Endothelial cell of umbilical vein (primary cell): ENCODE results near the gene RAB35. TPM values are rescaled to one million over a fixed set of nuclear protein-coding genes. Genes with fewer than 3 reads are reported as not detected.

ENCODE experiments used
- BruUV-seq: library from RNA; stranded (reverse); fragments of 400-500 nt; replicated peaks from 2 replicates; lab custom pipeline; 2021; lab: Mats Ljungman, UMichigan
- CTCF ChIA-PET: fragments of 300-600, 350-600 bp; sonication (Branson Sonifier 250); formaldehyde crosslinking; loops from one replicate; lab custom pipeline; 2021; ENCODE audit warnings: antibody characterized with exemption, inconsistent platforms; lab: Charles Lee
- POLR2A ChIA-PET: fragments of 300-600, 350-600 bp; sonication (Branson Sonifier 250); formaldehyde crosslinking; loops from one replicate; lab custom pipeline; 2021; ENCODE audit warnings: antibody characterized with exemption, inconsistent platforms; lab: Charles Lee
- DNase-seq: peaks from one replicate; pipeline ENCODE4 v3.0.0-alpha.2; 2011; ENCODE audit warnings: low read depth, low spot score
- FAIRE-seq: peaks from 2 replicates; lab custom pipeline; 2011; peaks lifted over from hg19 to GRCh38; lab: Jason Lieb, UNC
- H2AFZ ChIP-seq: 2 replicates; pipeline ENCODE4 v1.6.0; 2012; ENCODE audit warnings: low read depth, low read length, control low read depth, inconsistent platforms
- H3K27ac ChIP-seq: 2 replicates; pipeline ENCODE4 v1.5.1; 2011; ENCODE audit warnings: low read depth, mild to moderate bottlenecking, control low read depth, low read length, moderate library complexity; ENCODE audit not compliant: insufficient read depth
- H3K27me3 ChIP-seq, 2 experiments: 2 replicates each; pipeline versions ENCODE4 v1.6.0 to v1.6.1; 2011; ENCODE audit warnings: low read length in 2 of 2, mixed read lengths in 1 of 2; ENCODE audit not compliant: control insufficient read depth in 2 of 2, insufficient read depth in 2 of 2
- H3K36me3 ChIP-seq, 2 experiments: 2 replicates in 1 of 2; 3 replicates in 1 of 2; pipeline ENCODE4 v1.5.1; 2011; ENCODE audit warnings: low read length in 2 of 2, mild to moderate bottlenecking in 1 of 2, moderate library complexity in 1 of 2; ENCODE audit not compliant: control insufficient read depth in 2 of 2, insufficient read depth in 2 of 2; ENCODE audit errors: extremely low read depth in 1 of 2
- H3K4me1 ChIP-seq: 3 replicates; pipeline ENCODE4 v1.5.1; 2011; ENCODE audit warnings: mild to moderate bottlenecking, low read length; ENCODE audit not compliant: control insufficient read depth, insufficient read depth; ENCODE audit errors: extremely low read depth
- H3K4me2 ChIP-seq: 2 replicates; pipeline ENCODE4 v1.6.1; 2011; ENCODE audit warnings: low read length, control low read depth, mixed read lengths; ENCODE audit not compliant: insufficient read depth
- H3K4me3 ChIP-seq, 3 experiments: fragments of 200-600 bp in 1 of 3; sonication (generic), shearing (Covaris generic) in 1 of 3; replicated peaks in 1 of 3; 2 replicates each; pipeline ENCODE4 v1.5.1; 2011 to 2016; ENCODE audit warnings: control low read depth in 3 of 3, low read length in 3 of 3, mild to moderate bottlenecking in 2 of 3, inconsistent platforms in 1 of 3, low read depth in 1 of 3, moderate library complexity in 1 of 3; ENCODE audit not compliant: insufficient read depth in 1 of 3
- H3K79me2 ChIP-seq: 2 replicates; pipeline ENCODE4 v1.6.0; 2012; ENCODE audit warnings: low read length, inconsistent platforms; ENCODE audit not compliant: control insufficient read depth, insufficient read depth
- H3K9ac ChIP-seq: replicated peaks from 2 replicates; pipeline ENCODE3; 2011; ENCODE audit warnings: low read length, control low read depth; ENCODE audit not compliant: insufficient read depth; ENCODE audit errors: extremely low read depth
- H3K9me1 ChIP-seq: replicated peaks from 3 replicates; pipeline ENCODE4 v1.6.0; 2011; ENCODE audit warnings: mild to moderate bottlenecking, low read length; ENCODE audit not compliant: control insufficient read depth, insufficient read depth; ENCODE audit errors: extremely low read depth
- H3K9me3 ChIP-seq: replicated peaks from 2 replicates; pipeline ENCODE4 v1.5.1; 2012; ENCODE audit warnings: low read length, inconsistent platforms; ENCODE audit not compliant: control insufficient read depth, insufficient read depth
- H4K20me1 ChIP-seq: replicated peaks from 2 replicates; pipeline ENCODE3; 2011; ENCODE audit warnings: mild to moderate bottlenecking, low read length; ENCODE audit not compliant: control insufficient read depth, insufficient read depth; ENCODE audit errors: extremely low read depth
- CTCF ChIP-seq, 2 donors: IDR thresholded peaks; 1 replicate in 1 of 2; 2 replicates in 1 of 2; pipeline ENCODE4 v1.5.1; 2011; ENCODE audit warnings: low read length in 2 of 2, mild to moderate bottlenecking in 2 of 2, moderate library complexity in 2 of 2, control low read depth in 1 of 2, inconsistent platforms in 1 of 2, low read depth in 1 of 2; ENCODE audit not compliant: insufficient read depth in 1 of 2; ENCODE audit errors: extremely low read depth in 1 of 2
- EZH2 ChIP-seq: IDR thresholded peaks from 2 replicates; pipeline ENCODE4 v1.6.1; 2012; ENCODE audit warnings: borderline replicate concordance, low read depth, mild to moderate bottlenecking, moderate library complexity, low read length, inconsistent platforms; ENCODE audit not compliant: severe bottlenecking
- FOS ChIP-seq: IDR thresholded peaks from 2 replicates; pipeline ENCODE4 v1.6.1; 2011; ENCODE audit warnings: mild to moderate bottlenecking, low read length, moderate library complexity, borderline replicate concordance; ENCODE audit not compliant: insufficient read depth
- GATA2 ChIP-seq: IDR thresholded peaks from 2 replicates; pipeline ENCODE4 v1.7.0; 2011; ENCODE audit warnings: low read depth, mild to moderate bottlenecking, moderate library complexity, mixed read lengths, low read length; ENCODE audit not compliant: insufficient read length, insufficient read depth
- JUN ChIP-seq: IDR thresholded peaks from 2 replicates; pipeline ENCODE4 v1.6.1; 2011; ENCODE audit warnings: borderline replicate concordance, low read depth; ENCODE audit not compliant: insufficient read length, insufficient read depth
- MAX ChIP-seq: IDR thresholded peaks from 2 replicates; pipeline ENCODE4 v1.6.1; 2011; ENCODE audit not compliant: insufficient read depth, insufficient read length
- MYC ChIP-seq: IDR thresholded peaks from one replicate; pipeline ENCODE4 v1.6.1; 2011; ENCODE audit warnings: mild to moderate bottlenecking, low read depth, low read length
- POLR2A ChIP-seq: IDR thresholded peaks from 2 replicates; pipeline ENCODE4 v1.6.1; 2012; ENCODE audit warnings: low read depth, mild to moderate bottlenecking, control low read depth, low read length
- POLR2AphosphoS5 ChIP-seq: IDR thresholded peaks from 2 replicates; pipeline ENCODE4 v1.6.1; 2012; ENCODE audit warnings: low read depth, mild to moderate bottlenecking, control low read depth, low read length, moderate library complexity; ENCODE audit not compliant: insufficient read depth
- dilution Hi-C: fragments of 300-500 bp; cut with MboI; formaldehyde crosslinking; loops from one replicate; pipeline ENCODE4 v1.15.0; 2019; ENCODE audit warnings: low sequenced_read_pairs; ENCODE audit not compliant: extremely low pct_ligation_motif_present
- intact Hi-C: fragments of 100-400 bp; cut with micrococcal nuclease; formaldehyde crosslinking; loops from one replicate; pipeline ENCODE4 v1.10.0; 2022
- polyA plus RNA-seq, 4 experiments: library from polyadenylated mRNA; depleted of rRNA in 3 of 4; stranded (reverse) in 3 of 4; unstranded in 1 of 4; fragments of >200 nt; gene quantifications; 2 replicates each; pipeline versions ENCODE4 v1.2.1 to v1.2.3, GENCODE V29; 2011 to 2012; ENCODE audit warnings: missing spikeins in 1 of 4
- total RNA-seq: library from RNA; stranded (reverse); gene quantifications from 2 replicates; pipeline ENCODE4 v1.2.3, GENCODE V29; 2021

RAB35 gene
- total and polyA plus RNA-seq, 2 donors (not counting 3 experiments of a cell fraction or from before 2014, with no cell fraction given) = 70.5 to 80.3 TPM

GRCh38 chr12:120077260-120077659, 39.3 kb downstream of the RAB35 start:
- Histone ChIP-seq H3K9me3 (no peaks in the 10 kb centered on the region), H3K4me2 (no peak overlapping the region), H3K79me2 (no peaks in the 10 kb centered on the region), H3K4me1 (no peaks in the 10 kb centered on the region), H3K27ac (no peak overlapping the region), H3K36me3 (no peaks in the 10 kb centered on the region), H3K9me1 (no peaks in the 10 kb centered on the region), H3K4me3 (no peak overlapping the region), H4K20me1 (no peaks in the 10 kb centered on the region), H3K27me3 (peaks cover 0 to 3% of the 10 kb centered on the region in 2 experiments), H2AFZ (no peak overlapping the region), H3K9ac (no peak overlapping the region)
- FAIRE-seq (no peak), DNase-seq (no peak)
- intact Hi-C loops = no loop called here
- no peak for TF ChIP-seq MAX
- no peak for TF ChIP-seq EZH2
- TF ChIP-seq POLR2AphosphoS5 = no peak
- no peak for TF ChIP-seq FOS
- TF ChIP-seq MYC = no peak
- no peak for TF ChIP-seq GATA2
- no peak for TF ChIP-seq CTCF (IDR thresholded peaks at IDR 0.05; ENCODE audit: extremely low read depth in 1 of 2, insufficient read depth in 1 of 2, low read depth in 1 of 2, low read length in 2 of 2)
- no peak for TF ChIP-seq POLR2A
- TF ChIP-seq JUN = no peak
- CTCF ChIA-PET = interaction anchor here (1.2 kb wide), 1 partner anchor 10 kb away, joined by 6 read pairs; no protein-coding TSS in a partner anchor
- POLR2A ChIA-PET = no interaction called here
- dilution Hi-C loops = no loop called here
- no TSS peak for BruUV-seq
